HG03521 (cell line): ENCODE results near the gene CACUL1.
"Not testable (repeated sequence)": the region's sequence is repeated elsewhere in the genome, so short reads cannot be mapped to it uniquely, and the experiment has no call there.

ENCODE experiments used
- ATAC-seq: cut with Tn5 transposase; IDR thresholded peaks from one replicate; pipeline ENCODE4 v1.9.1; 2021; ENCODE audit warnings: mild to moderate bottlenecking, moderate library complexity; ENCODE audit not compliant: unreplicated experiment

CACUL1 gene

GRCh38 chr10:118754556-118755423 is at the start of gene CACUL1:
TSS of gene CACUL1 (minus strand) at chr10:118754970. CDS start at chr10:118754762, 208 bp downstream.
- ATAC-seq = peak; percentile 95

GRCh38 chr10:118804262-118804773 is 49.5 kb upstream of the CACUL1 start:
- ATAC-seq = no peak

GRCh38 chr10:118802126-118802793 is 47.5 kb upstream of the CACUL1 start:
- ATAC-seq = no peak

- ATAC-seq = no peak
Observed at GRCh38 chr10:118800920-118801319, 46.1 kb upstream of the CACUL1 start.

- ATAC-seq = no peak
Observed at GRCh38 chr10:118799777-118800176, 45.0 kb upstream of the CACUL1 start.

- ATAC-seq = no peak
Observed at GRCh38 chr10:118798231-118798662, 43.5 kb upstream of the CACUL1 start.

GRCh38 chr10:118794971-118795370 is 40.2 kb upstream of the CACUL1 start:
- not testable (repeated sequence) for ATAC-seq

GRCh38 chr10:118793545-118793944 is 38.8 kb upstream of the CACUL1 start:
- ATAC-seq = no peak

GRCh38 chr10:118792526-118792925 is 37.8 kb upstream of the CACUL1 start:
- ATAC-seq = no peak

GRCh38 chr10:118790058-118790457 is 35.3 kb upstream of the CACUL1 start:
- no peak for ATAC-seq

GRCh38 chr10:118785551-118785950 is 30.8 kb upstream of the CACUL1 start:
- ATAC-seq = no peak

- no peak for ATAC-seq
Observed at GRCh38 chr10:118783776-118784545, 29.2 kb upstream of the CACUL1 start.

GRCh38 chr10:118782916-118783465 is 28.2 kb upstream of the CACUL1 start:
- not testable (repeated sequence) for ATAC-seq

- ATAC-seq = no peak
Observed at GRCh38 chr10:118781541-118781940, 26.8 kb upstream of the CACUL1 start.

GRCh38 chr10:118778727-118779126 is 24.0 kb upstream of the CACUL1 start:
- ATAC-seq = no peak

GRCh38 chr10:118776960-118777359 is 22.2 kb upstream of the CACUL1 start:
- ATAC-seq = no peak

- ATAC-seq = no peak
Observed at GRCh38 chr10:118776033-118776432, 21.3 kb upstream of the CACUL1 start.

GRCh38 chr10:118775478-118775877 is 20.7 kb upstream of the CACUL1 start:
- no peak for ATAC-seq

- ATAC-seq = no peak
Observed at GRCh38 chr10:118773041-118773440, 18.3 kb upstream of the CACUL1 start.

- ATAC-seq = no peak
Observed at GRCh38 chr10:118771976-118772375, 17.2 kb upstream of the CACUL1 start.
